Stomach (tissue), 9 donors: ENCODE results near the gene PSMB2. TPM values are rescaled to one million over a fixed set of nuclear protein-coding genes. Genes with fewer than 3 reads are reported as not detected.

Source experiments
- DNase-seq, 2 donors: peaks; one replicate each; pipeline versions ENCODE4 v3.0.0 to v3.0.0-alpha.2; 2013 to 2019
- H3K27ac ChIP-seq, 5 donors: fragments of 200-600 bp in 4 of 5; sonication (generic) in 4 of 5; one replicate each; pipeline ENCODE4 v1.5.1; 2013 to 2019; ENCODE audit warnings: mild to moderate bottlenecking in 1 of 5, moderate library complexity in 1 of 5
- H3K27me3 ChIP-seq, 3 donors: fragments of 200-600 bp; sonication (generic); one replicate each; pipeline ENCODE4 v1.5.1; 2017 to 2019; ENCODE audit warnings: mixed run types in 1 of 3
- H3K36me3 ChIP-seq, 4 donors: fragments of 200-600 bp; sonication (generic); 1 replicate in 3 of 4; 2 replicates in 1 of 4; pipeline ENCODE4 v1.5.1; 2016 to 2019
- H3K4me1 ChIP-seq, 4 donors: fragments of 200-600 bp; sonication (generic); one replicate each; pipeline ENCODE4 v1.5.1; 2016 to 2019
- H3K4me3 ChIP-seq, 4 donors: fragments of 200-600 bp; sonication (generic) in 3 of 4; one replicate each; pipeline ENCODE4 v1.5.1; 2016 to 2019; ENCODE audit warnings: mild to moderate bottlenecking in 1 of 4
- H3K9me3 ChIP-seq, 4 donors: fragments of 200-600 bp; sonication (generic); one replicate each; pipeline ENCODE4 v1.5.1; 2016 to 2019
- EP300 ChIP-seq: sonication (generic); formaldehyde crosslinking; IDR thresholded peaks from one replicate; pipeline ENCODE4 v1.6.1; 2017; ENCODE audit warnings: antibody characterized with exemption
- POLR2A ChIP-seq, 4 donors: fragments of 450-650 bp; IDR thresholded peaks; one replicate each; pipeline ENCODE4 v1.6.1; 2016; ENCODE audit warnings: antibody characterized with exemption in 4 of 4, control low read depth in 2 of 4, mild to moderate bottlenecking in 1 of 4, moderate library complexity in 1 of 4
- POLR2AphosphoS5 ChIP-seq, 3 donors: sonication (generic); formaldehyde crosslinking; IDR thresholded peaks; one replicate each; pipeline ENCODE4 v1.6.1; 2016; ENCODE audit warnings: antibody characterized with exemption in 3 of 3
- WGBS, 5 donors: extraction: QIAGEN DNeasy Blood & Tissue Kit in 3 of 5; methylation state at CpG; one replicate each; pipeline versions ENCODE4 v1.1.5 to v1.1.7; 2013 to 2018; 5-methylcytosine and 5-hydroxymethylcytosine counted together
- intact Hi-C: fragments of 100-400 bp; cut with DNase I; formaldehyde crosslinking; loops from one replicate; pipeline ENCODE4 v1.15.1; 2023; ENCODE audit warnings: low total_unique reads
- polyA plus RNA-seq, 3 donors: library from polyadenylated mRNA; stranded (reverse); fragments of 200-250 nt; gene quantifications; one replicate each; pipeline ENCODE4 v1.2.3, GENCODE V29; 2013
- total RNA-seq, 5 donors: library from RNA; depleted of rRNA; stranded (reverse); fragments of >200 nt; gene quantifications; one replicate each; pipeline versions ENCODE4 v1.1.0 to v1.2.3, GENCODE V29; 2014 to 2016
- TF ChIP-seq, protein P1 (sequence below), 7 experiments: fragments of 450-650 bp in 4 of 7; fragments of 200-600 bp in 3 of 7; sonication (generic) in 3 of 7; IDR thresholded peaks; one replicate each; pipeline ENCODE4 v1.5.1; 2016 to 2019; ENCODE audit warnings: antibody characterized with exemption in 7 of 7, control low read depth in 2 of 7, mild to moderate bottlenecking in 1 of 7
- donor health status: healthy with polysubstance abuse.
- donor health status: Bipolar disorder and iron deficiency.
- donor health status: healthy.

The PSMB2 gene
- total and polyA plus RNA-seq, 8 donors, result 11.1 to 43.9 (median 31.6) TPM

DNA sequence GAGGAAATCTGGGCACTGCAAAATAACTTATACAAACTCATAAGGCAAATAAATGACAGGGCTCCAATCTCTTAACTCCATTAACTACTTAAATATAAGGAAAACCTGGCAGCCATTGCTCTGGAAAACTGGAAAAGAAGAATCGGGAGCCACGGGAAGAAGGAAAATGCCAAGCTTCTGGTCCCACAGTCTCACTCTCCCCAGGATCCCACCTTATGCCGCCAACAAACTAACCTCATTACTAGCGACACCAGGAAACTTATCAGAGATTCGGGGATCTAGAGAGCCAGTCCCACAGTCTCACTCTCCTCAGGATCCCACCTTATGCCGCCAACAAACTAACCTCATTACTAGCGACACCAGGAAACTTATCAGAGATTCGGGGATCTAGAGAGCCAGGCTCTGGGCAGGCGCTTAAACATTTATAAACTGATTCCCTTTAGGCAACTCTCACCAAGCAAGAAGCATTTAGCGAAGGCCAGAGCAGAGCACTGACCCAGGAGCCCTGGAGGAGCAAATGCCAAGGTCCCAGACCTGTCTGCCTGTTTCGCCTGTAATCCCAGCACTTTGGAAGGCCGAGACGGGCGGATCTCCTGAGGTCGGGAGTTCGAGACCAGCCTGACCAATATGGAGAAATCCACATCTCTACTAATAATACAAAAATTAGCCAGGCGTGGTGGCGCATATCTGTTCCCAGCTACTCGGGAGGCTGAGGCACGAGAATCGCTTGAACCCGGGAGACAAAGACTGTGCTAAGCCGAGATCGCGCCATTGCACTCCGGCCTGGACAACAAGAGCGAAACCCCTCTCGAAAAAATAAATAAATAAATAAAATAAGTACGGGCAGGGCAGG lies 720 bp downstream of the PSMB2 start:
- Histone ChIP-seq H3K27ac (peak overlapping the region; percentile 86 to 92 (median 92)), H3K4me3 (peak overlapping the region; percentile 63 to 87 (median 81)), H3K9me3 (no peaks in the 10 kb centered on the region), H3K36me3 (peaks cover 0 to 6% (median 5%) of the 10 kb centered on the region in 4 donors), H3K4me1 (peaks cover 26 to 53% (median 50%) of the 10 kb centered on the region in 4 donors), H3K27me3 (peaks cover 0 to 16% (median 0%) of the 10 kb centered on the region in 3 donors)
- intact Hi-C loops, result no loop called here
- no peak for DNase-seq
- TF ChIP-seq POLR2AphosphoS5 (IDR thresholded peaks at IDR 0.05) (no peak), POLR2A (IDR thresholded peaks at IDR 0.05) (no peak), EP300 (no peak)
- TF ChIP-seq, protein P1, sequence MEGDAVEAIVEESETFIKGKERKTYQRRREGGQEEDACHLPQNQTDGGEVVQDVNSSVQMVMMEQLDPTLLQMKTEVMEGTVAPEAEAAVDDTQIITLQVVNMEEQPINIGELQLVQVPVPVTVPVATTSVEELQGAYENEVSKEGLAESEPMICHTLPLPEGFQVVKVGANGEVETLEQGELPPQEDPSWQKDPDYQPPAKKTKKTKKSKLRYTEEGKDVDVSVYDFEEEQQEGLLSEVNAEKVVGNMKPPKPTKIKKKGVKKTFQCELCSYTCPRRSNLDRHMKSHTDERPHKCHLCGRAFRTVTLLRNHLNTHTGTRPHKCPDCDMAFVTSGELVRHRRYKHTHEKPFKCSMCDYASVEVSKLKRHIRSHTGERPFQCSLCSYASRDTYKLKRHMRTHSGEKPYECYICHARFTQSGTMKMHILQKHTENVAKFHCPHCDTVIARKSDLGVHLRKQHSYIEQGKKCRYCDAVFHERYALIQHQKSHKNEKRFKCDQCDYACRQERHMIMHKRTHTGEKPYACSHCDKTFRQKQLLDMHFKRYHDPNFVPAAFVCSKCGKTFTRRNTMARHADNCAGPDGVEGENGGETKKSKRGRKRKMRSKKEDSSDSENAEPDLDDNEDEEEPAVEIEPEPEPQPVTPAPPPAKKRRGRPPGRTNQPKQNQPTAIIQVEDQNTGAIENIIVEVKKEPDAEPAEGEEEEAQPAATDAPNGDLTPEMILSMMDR (IDR thresholded peaks at IDR 0.05), result no peak
- WGBS, 5 donors, result 13 to 18% (median 18%) methylated on average over 29 of the region's 29 CpGs

DNA sequence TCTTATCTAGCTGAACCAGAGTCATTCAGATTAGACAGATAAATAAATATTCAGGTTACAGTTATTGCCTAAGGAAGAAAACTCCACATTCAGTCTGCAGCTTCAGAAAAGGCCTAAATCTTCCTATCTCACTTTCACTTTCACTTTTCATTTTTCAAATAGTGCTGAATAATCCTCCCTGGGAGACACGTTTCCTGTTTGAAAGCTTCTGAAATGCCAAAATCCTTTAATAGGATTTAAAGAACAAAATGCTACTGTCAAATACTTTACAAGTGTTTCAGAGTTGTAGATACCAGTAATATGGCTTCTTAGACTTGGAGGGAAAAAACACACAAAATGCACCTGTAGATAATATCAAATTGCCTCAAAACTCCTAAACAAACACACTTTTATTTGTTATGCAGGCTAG lies 3.9 kb downstream of the PSMB2 start:
- TF ChIP-seq, protein P1 (IDR thresholded peaks at IDR 0.05), result no peak
- TF ChIP-seq POLR2AphosphoS5 (IDR thresholded peaks at IDR 0.05), result peak in 1 of 3 donors; percentile 9
- peaks cover 20 to 38% (median 37%) of the 10 kb centered on the region in 4 donors for H3K36me3 ChIP-seq
- H3K27ac ChIP-seq, result peak overlapping the region in 4 of 5 donors; percentile 68 to 85 (median 78)
- intact Hi-C loops, result no loop called here
- H3K4me1 ChIP-seq, result peaks cover 26 to 48% (median 47%) of the 10 kb centered on the region in 4 donors
- DNase-seq, result peak in 1 of 2 donors; percentile 59
- H3K9me3 ChIP-seq, result no peaks in the 10 kb centered on the region
- WGBS, 5 donors, result 0 to 1% (median 0%) methylated on average over 1 of the region's 1 CpG
- peak overlapping the region; percentile 20 to 34 (median 26) for H3K4me3 ChIP-seq
- no peaks in the 10 kb centered on the region for H3K27me3 ChIP-seq

DNA sequence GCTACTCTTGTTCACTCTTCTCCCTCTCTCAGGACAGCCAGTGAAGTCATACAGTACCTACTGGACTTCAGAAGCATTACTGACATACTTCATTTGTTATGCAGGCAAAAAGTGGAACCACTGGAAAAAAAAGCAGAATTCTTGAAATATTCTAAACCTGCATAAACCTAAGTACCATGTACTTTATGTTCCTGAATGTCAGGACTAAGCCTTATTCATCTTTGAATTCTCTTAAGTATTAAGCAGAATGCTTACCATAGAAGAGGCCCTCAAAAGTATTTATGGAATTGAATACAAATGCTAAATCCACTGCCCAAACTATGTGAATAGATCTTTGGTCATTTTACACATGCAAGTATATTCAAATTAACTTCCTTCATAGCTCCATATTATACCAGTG lies 7.8 kb downstream of the PSMB2 start:
- Histone ChIP-seq H3K27me3 (no peaks in the 10 kb centered on the region), H3K27ac (no peak overlapping the region), H3K36me3 (peaks cover 39 to 76% (median 75%) of the 10 kb centered on the region in 4 donors), H3K4me1 (peaks cover 24 to 38% (median 30%) of the 10 kb centered on the region in 4 donors), H3K9me3 (no peaks in the 10 kb centered on the region), H3K4me3 (no peak overlapping the region)
- intact Hi-C loops, result no loop called here
- no peak for DNase-seq
- TF ChIP-seq POLR2AphosphoS5 (IDR thresholded peaks at IDR 0.05) (no peak), EP300 (no peak), POLR2A (IDR thresholded peaks at IDR 0.05) (no peak)
- TF ChIP-seq, protein P1 (IDR thresholded peaks at IDR 0.05), result no peak

DNA sequence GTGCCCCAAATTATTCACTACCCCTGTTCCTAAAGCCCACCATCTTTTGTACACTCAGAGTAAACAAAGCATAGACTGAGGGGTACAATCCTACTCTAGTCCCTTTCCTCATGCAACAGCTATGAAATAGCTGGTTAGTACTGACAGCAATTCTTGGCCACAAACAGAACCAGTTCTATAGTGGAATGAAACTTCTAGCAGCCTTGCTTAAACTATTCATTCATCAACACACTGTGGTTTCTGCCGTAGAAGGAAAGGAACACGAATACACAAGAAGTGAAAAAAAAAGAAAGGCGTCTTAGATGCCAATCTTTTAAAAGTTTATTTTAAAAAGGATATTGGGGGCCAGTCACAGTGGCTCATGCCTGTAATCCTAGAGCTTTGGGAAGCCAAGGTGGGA lies 9.9 kb downstream of the PSMB2 start:
- no peaks in the 10 kb centered on the region for H3K9me3 ChIP-seq
- H3K4me1 ChIP-seq, result peaks cover 8 to 23% (median 10%) of the 10 kb centered on the region in 4 donors
- DNase-seq, result no peak
- intact Hi-C loops, result no loop called here
- no peak overlapping the region for H3K4me3 ChIP-seq
- WGBS, 5 donors, result 76 to 88% (median 84%) methylated on average over 3 of the region's 3 CpGs
- H3K27ac ChIP-seq, result no peak overlapping the region
- H3K27me3 ChIP-seq, result no peaks in the 10 kb centered on the region
- peaks cover 39 to 93% (median 88%) of the 10 kb centered on the region in 4 donors for H3K36me3 ChIP-seq
- no peak for TF ChIP-seq POLR2A (IDR thresholded peaks at IDR 0.05)
- TF ChIP-seq, protein P1 (IDR thresholded peaks at IDR 0.05), result no peak
- TF ChIP-seq EP300, result no peak
- no peak for TF ChIP-seq POLR2AphosphoS5 (IDR thresholded peaks at IDR 0.05)
